Measurements from ENCODE around the gene ZNF354C. TPM values are rescaled to one million over a fixed set of nuclear protein-coding genes. Genes with fewer than 3 reads are reported as not detected.

ZNF354C gene
- total RNA-seq, 1 experiment from 2014 or later, result 0.07 TPM

GRCh38 chr5:179127136-179128040 is 67.2 kb downstream of the ZNF354C start:
- ATAC-seq (no peak), DNase-seq (ENCODE audit: low read depth, low spot score) (no peak)
- H3K27me3 ChIP-seq (ENCODE audit: insufficient read depth, low read length), result no peaks in the 10 kb centered on the region
- H3K36me3 ChIP-seq (ENCODE audit: control insufficient read depth in 1 of 2, insufficient read depth in 2 of 2, low read length in 2 of 2), result no peaks in the 10 kb centered on the region
- ChIA-PET CTCF (no interaction called here), RAD21 (ENCODE audit: low non-redundant PET in 1 of 2, low total read pairs in 2 of 2, uncharacterized antibody in 2 of 2, unreplicated experiment in 2 of 2) (no interaction called here), POLR2A (no interaction called here)
- no TSS peak for BruUV-seq (replicated peaks)
- intact Hi-C loops (cut with micrococcal nuclease), result no loop called here
- H3K4me2 ChIP-seq (ENCODE audit: low read length), result no peak overlapping the region
- H3K9me3 ChIP-seq (ENCODE audit: control insufficient read depth in 1 of 2, insufficient read depth in 1 of 2, low read depth in 1 of 2, low read length in 2 of 2), result no peaks in the 10 kb centered on the region
- H2AFZ ChIP-seq (ENCODE audit: low read depth, low read length, poor library complexity, severe bottlenecking), result no peak overlapping the region
- H3K9ac ChIP-seq (ENCODE audit: low read length), result no peak overlapping the region
- no peaks in the 10 kb centered on the region for H3K79me2 ChIP-seq (ENCODE audit: insufficient read depth, low read length)
- no peaks in the 10 kb centered on the region for H4K20me1 ChIP-seq (ENCODE audit: insufficient read depth)
- H3K9me2 ChIP-seq (ENCODE audit: insufficient read depth), result no peaks in the 10 kb centered on the region
- TF ChIP-seq, protein P1, sequence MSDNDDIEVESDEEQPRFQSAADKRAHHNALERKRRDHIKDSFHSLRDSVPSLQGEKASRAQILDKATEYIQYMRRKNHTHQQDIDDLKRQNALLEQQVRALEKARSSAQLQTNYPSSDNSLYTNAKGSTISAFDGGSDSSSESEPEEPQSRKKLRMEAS (IDR thresholded peaks at IDR 0.05), result no peak
- TF ChIP-seq CEBPB (IDR thresholded peaks at IDR 0.05; ENCODE audit: low read depth) (no peak), POLR2AphosphoS5 (IDR thresholded peaks at IDR 0.05; ENCODE audit: low read depth, low read length) (no peak), SP1 (IDR thresholded peaks at IDR 0.05; ENCODE audit: low read depth) (no peak), YY1 (IDR thresholded peaks at IDR 0.05; ENCODE audit: extremely low read depth, insufficient replicate concordance, low read depth, low read length) (no peak), CTCF (IDR thresholded peaks at IDR 0.05 in 2 of 3, conservative IDR thresholded peaks at IDR 0.05 in 1 of 3; ENCODE audit: borderline replicate concordance in 1 of 3, insufficient read depth in 1 of 3, low read depth in 2 of 3, low read length in 2 of 3) (no peak), POLR2A (IDR thresholded peaks at IDR 0.05; ENCODE audit: borderline replicate concordance, extremely low read depth, insufficient read depth, insufficient read length) (no peak), SIN3A (IDR thresholded peaks at IDR 0.05; ENCODE audit: low read depth) (no peak), EGR1 (IDR thresholded peaks at IDR 0.05; ENCODE audit: low read depth) (no peak), RAD21 (IDR thresholded peaks at IDR 0.05; ENCODE audit: low read depth) (no peak)
- TF ChIP-seq, protein P2, sequence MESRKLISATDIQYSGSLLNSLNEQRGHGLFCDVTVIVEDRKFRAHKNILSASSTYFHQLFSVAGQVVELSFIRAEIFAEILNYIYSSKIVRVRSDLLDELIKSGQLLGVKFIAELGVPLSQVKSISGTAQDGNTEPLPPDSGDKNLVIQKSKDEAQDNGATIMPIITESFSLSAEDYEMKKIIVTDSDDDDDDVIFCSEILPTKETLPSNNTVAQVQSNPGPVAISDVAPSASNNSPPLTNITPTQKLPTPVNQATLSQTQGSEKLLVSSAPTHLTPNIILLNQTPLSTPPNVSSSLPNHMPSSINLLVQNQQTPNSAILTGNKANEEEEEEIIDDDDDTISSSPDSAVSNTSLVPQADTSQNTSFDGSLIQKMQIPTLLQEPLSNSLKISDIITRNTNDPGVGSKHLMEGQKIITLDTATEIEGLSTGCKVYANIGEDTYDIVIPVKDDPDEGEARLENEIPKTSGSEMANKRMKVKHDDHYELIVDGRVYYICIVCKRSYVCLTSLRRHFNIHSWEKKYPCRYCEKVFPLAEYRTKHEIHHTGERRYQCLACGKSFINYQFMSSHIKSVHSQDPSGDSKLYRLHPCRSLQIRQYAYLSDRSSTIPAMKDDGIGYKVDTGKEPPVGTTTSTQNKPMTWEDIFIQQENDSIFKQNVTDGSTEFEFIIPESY (IDR thresholded peaks at IDR 0.05; ENCODE audit: extremely low read depth, insufficient replicate concordance, low read length), result no peak
- no peaks in the 10 kb centered on the region for H3K4me1 ChIP-seq (ENCODE audit: control insufficient read depth in 1 of 2, insufficient read depth in 2 of 2, low read length in 2 of 2)
- H3K27ac ChIP-seq (ENCODE audit: low read depth, low read length), result no peak overlapping the region
- no peak overlapping the region for H3K4me3 ChIP-seq (replicated peaks in 1 of 2; ENCODE audit: low read depth in 1 of 2, low read length in 2 of 2)
